ENCODE data around the gene MEIOSIN.

DNA sequence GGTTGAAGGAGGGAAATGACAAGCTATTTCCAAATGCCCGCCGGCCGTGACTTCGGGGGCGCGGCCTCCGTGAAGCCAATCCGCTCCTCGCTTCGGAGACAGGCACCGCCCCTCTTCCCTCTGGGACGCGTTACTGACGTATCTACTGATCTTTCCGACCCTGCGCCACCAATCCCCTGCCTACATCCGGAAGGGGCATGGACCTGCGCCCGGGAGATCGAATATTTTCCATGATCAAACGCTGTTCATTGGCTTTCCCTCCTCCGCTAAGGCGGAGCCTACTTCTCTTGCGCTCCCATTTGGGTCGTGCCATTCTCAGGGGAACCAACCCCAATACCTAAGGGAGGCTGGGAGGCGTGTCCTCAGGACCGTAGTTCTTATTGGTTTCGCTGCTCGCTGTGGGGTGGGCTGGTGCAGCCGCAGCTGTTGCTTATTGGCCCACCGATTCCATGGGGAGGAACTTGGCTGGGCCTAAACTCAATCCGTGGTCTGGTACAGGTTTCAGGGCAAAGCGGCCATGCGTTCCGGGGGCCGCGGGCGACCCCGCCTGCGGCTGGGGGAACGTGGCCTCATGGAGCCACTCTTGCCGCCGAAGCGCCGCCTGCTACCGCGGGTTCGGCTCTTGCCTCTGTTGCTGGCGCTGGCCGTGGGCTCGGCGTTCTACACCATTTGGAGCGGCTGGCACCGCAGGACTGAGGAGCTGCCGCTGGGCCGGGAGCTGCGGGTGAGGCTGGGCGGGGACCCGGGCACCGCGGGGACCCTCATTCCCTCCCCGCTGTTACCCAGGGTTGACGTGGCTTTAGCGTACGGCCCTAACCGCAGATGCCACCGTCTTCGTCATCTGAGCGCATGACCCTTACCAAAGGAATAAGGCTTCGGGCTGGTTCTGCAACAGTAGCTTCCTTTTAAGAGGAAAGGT, 40.8 kb upstream of the MEIOSIN start, which contains the start of gene QPCTL:
- TF ChIP-seq CTCF (IDR thresholded peaks at IDR 0.05) = no peak
- TF ChIP-seq POLR2A (IDR thresholded peaks at IDR 0.05) = peak; percentile 75
- peak; percentile 63 to 86 (median 85) for TF ChIP-seq POLR2AphosphoS5 (IDR thresholded peaks at IDR 0.05)

All from transverse colon (tissue), 4 donors.